ENCODE results near the gene TSPAN9.

The TSPAN9 gene

DNA sequence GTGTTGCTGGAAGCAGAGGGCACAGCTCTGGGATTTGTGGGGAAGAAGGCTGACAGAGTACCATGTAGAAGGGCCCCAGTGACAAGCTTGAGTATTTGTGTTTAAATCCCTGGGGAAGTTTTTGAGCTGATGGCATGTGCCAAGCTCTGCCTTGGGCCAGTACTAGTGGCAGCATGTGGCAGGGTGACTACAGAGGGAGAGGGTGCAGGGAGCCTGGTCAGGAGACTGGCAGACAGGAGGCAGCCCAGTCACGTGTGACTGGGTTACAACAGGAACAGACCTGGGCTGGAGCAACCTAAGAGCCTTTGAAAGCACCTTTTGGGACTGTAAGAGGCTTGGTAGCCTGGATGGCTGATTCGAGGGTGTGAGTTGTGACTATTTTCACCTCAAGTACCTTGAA is 112.1 kb downstream of the TSPAN9 start:
- no peak for DNase-seq (ENCODE audit: low spot score)

DNA sequence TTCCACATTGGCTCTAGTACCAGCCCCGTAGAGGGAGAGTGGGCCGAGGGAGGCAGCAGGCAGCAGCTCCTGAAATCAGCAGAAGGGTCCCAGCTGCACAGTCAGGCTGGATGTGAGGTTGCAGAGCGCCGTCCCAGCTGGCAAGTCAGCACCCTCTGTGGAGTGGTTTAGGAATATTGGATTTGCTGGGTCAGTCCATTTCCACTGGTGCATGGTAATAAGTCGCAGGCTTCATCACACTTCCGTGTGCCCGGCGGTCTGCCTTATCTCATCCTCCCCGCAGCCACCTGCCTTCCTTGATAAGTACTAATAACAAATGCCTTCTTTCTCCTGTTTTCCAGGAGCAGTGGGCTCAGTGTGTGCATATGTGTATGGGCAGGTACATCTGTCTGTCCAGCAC is 112.9 kb downstream of the TSPAN9 start:
- no peak for DNase-seq (ENCODE audit: low spot score)

DNA sequence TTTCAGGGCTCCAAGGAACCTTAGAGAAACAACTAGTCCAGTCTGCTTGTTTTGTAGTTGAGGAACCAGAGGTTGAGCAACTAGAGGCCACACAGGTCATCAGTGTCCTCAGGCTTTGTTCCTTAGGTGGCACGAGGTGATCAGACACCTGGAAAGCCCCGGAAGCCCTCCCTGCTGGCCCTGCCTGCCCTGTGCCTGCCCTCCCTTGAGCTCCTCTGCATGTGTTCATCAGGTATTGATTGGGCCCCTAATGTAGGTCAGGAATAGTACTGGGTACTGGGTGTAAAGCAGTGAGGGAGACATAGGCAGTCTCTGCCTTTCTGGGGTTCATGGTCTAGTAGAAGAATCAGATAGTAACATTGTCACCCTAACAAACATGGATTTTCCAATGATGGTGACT is 114.3 kb downstream of the TSPAN9 start:
- DNase-seq (ENCODE audit: low spot score): no peak

GRCh38 chr12:3192221-3192620 is 115.0 kb downstream of the TSPAN9 start:
- no peak for DNase-seq (ENCODE audit: low spot score)

GRCh38 chr12:3193131-3193530 is 116.0 kb downstream of the TSPAN9 start:
- no peak for DNase-seq (ENCODE audit: low spot score)

DNA sequence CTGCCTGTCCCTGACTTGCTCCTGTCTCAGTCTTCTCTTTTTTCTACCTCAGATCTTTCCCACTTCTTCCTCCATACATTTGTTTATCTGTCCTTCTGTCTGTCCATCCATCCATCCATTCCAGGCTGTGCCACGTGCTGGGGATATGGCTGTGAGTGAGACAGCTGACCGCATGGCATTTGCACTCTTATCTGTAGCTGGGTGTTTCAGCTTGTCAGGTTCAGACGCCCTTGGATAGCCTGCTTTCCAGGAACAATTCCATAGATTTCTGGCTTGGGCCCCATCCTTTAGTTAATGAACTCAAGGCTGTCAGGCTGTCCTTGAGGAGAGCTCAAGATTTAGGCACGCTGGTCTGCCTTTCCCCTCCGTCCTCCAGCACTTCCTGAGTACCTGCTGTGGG is 116.6 kb downstream of the TSPAN9 start:
- DNase-seq (ENCODE audit: low spot score): no peak

DNA sequence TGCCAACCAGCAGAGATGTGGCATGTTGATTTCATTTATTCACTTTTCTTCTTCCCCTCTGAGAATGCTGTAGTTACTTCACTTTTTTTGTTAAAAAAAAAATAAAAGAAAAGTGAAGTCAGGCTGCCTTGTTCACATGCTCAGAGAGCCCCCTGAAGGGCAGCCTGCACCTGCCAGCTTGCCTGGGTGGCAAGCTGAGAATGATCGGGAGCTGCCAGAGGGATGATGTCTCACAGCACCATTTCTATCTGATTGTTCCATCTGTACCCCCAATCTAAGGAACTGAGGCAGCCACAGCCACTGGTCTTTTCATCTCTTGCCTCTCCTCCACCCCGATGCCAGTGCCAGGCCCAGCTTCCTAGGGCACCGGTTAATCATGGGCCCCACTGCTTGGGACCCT is 118.2 kb downstream of the TSPAN9 start:
- no peak for DNase-seq (ENCODE audit: low spot score)

GRCh38 chr12:3195859-3196483 is 118.8 kb downstream of the TSPAN9 start:
- DNase-seq (ENCODE audit: low spot score): no peak

GRCh38 chr12:3196488-3196887 is 119.3 kb downstream of the TSPAN9 start:
- DNase-seq (ENCODE audit: low spot score): no peak

GRCh38 chr12:3197131-3197818 is 120.1 kb downstream of the TSPAN9 start:
- no peak for DNase-seq (ENCODE audit: low spot score)

GRCh38 chr12:3199551-3200031 is 122.4 kb downstream of the TSPAN9 start:
- DNase-seq (ENCODE audit: low spot score): no peak

GRCh38 chr12:3200032-3200617 is 122.9 kb downstream of the TSPAN9 start:
- DNase-seq (ENCODE audit: low spot score): no peak

DNA sequence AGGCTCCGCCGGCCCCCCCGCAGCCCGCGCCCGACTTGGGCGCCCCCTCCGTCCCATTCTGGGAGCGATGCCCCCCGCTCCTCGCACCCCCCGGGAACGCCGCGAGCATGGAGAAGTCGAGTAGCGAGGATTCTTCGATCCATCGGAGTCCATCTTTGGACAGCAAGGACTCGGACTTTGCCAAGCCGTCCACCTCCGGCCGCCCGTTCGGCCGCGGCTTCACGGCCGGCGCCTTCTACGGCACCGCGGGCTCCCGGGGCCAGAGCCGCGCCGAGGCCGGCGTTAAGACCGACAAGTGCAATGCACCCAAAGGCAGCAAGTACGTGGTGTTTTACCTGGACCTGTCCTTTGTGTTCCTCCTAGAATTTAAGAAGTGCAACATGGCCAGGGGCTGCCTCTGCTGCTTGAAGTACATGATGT is 123.6 kb downstream of the TSPAN9 start:
- no peak for DNase-seq (ENCODE audit: low spot score)

DNA sequence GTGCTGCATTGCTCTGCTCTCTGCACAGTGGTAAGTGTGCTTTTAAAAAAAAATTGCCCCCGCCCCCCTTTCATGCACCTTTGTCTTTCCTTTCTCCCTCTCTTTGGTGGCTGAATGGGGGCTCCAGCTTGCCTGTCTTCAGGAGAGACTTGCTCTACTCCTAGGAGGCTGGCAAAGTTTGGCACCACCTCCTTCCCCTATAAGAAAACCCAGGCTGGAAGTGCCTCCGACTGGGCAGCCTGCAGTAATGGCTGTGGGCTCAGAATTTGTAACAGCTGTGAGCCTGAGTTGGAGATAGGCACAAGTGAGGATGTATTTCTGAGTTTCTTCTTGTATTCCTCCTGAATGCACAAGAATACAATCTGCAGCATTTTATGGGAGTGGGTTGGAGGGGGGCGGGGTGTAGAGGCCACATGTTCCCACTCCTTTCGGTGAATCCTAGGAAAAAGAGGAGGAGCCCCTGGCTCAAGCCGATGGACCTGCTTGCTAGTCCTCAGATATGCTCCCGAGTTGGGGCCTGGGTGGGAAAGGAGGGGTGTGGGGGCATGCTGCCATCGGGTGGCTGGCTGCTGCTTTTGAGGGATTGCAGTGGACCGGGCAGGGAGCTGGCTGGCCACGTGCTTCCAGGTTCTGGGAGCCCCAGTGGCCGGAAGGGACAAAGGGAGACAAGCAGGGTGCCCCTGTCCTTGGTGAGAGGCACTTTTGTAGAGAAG is 124.3 kb downstream of the TSPAN9 start:
- DNase-seq (ENCODE audit: low spot score): no peak

DNA sequence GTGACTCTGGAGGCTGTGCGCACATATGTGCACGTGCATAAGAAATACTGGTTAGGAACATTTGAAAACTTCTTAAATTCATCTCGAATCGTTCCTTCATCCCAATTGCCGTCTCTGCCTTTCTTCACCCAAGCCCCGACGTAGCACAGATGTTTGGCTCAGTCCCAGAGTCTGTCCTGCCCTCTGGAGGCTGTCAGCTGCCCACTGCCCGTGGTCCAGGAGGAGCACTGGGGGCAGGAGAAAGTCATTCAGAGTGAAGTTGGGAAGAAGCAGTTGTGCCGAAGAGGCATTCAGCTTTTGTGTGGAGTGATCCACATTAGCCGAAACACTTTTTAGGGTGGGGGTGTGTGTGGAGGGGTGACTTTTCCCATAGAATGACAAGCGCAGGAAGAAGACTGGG is 124.9 kb downstream of the TSPAN9 start:
- no peak for DNase-seq (ENCODE audit: low spot score)

GRCh38 chr12:3202734-3203446 is 125.7 kb downstream of the TSPAN9 start:
- peak; percentile 28 for DNase-seq (ENCODE audit: low spot score)

- DNase-seq (ENCODE audit: low spot score): no peak
Observed at GRCh38 chr12:3203713-3204112, 126.5 kb downstream of the TSPAN9 start.

DNA sequence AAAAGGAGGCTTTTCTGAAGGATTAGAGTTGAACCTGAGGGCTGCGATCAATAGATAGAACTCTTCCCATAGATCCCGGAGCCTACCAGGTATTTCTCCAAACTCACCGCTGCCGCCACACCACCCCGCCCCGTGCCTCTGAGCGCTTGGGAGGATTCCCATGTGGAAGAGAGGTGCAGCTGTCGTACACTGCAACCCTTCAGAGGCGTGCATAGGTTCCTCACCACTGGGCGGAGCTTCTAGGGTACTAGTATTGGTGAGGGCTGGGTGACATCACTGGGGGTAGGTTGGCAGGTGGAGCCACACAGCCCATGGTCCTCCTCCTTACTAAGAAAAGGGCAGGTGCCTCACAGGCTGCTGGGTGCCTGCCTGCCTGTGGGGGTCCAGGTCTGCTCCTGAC is 127.0 kb downstream of the TSPAN9 start:
- DNase-seq (ENCODE audit: low spot score): no peak

DNA sequence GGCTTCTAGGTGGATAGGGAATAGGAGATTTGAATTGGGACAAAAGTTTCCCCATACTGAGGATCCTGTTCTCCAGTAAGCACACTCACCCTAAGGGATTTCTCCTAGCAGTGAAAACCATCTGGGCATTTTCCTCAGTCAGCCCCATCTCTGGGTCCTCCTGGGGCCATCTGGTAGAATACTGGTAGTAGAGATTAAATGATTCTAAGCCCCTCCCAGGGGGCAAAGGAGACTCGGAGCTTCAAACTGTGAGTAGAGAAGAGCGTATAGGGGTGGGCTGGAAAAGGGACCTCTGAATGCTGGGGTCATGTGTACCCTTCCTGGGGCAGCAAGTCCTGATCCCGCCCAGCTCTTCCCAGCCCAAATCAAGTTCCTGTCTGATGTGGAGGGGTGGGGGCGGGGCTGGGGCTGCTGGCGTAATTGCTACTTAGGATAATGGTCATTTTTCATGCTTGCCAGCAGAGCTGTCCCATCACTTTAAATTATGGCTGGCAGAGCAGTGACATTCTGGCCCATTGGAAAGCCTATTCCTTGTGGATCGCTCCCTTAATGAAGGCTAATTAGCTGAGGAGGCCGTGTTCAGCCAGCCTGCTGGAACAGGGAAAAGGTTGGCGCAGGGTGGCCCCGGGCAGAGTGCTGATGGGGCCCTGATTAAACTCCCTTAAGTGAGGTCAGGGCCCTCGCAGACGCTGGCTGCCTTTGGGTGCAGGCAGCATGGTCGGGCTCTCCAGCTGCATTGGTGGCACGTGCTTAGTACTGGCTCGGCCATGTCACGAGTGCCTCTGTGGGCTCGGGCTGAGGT is 127.8 kb downstream of the TSPAN9 start:
- no peak for DNase-seq (ENCODE audit: low spot score)

- no peak for DNase-seq (ENCODE audit: low spot score)
Observed at GRCh38 chr12:3205742-3206519, 128.8 kb downstream of the TSPAN9 start.

Measured in CD4-positive, alpha-beta T cell treated with Interleukin-15 for 4 hours (primary cell).